ENCODE measurements around the gene PEPD. TPM values are rescaled to one million over a fixed set of nuclear protein-coding genes. Genes with fewer than 3 reads are reported as not detected.

PEPD gene
- total RNA-seq, 4 donors from 2014 or later: 79.8 to 122 (median 94.8) TPM

DNA sequence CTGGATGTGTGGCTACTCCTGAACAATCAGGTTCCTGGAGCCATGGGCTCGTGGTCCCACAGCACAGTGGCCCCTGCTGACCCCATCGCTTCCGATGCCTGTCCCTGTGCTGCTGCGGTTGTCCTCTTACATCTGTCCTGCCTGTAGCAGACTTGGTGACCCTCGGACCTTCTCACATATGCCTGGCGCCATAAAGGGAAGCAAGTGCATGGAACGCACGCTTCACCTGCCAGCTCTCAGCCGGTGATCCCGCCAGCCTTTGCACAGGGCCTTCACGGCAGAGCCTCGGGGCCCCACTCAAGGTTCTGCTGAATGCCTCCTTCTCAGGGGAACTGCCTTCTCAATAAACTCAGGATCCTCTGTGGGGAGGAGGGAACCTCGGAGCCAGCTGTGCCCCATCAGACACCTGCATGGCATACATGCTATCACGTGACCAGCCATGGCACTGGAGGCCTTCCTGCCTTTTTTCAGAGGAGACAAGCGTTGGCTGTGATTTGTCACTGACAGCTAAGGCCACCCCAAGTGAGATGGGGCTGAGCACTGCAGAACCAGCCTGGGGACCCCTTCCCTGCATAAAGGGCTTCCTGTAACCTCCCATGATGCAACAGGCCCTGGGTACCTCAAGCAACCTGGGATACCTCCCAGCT, 24.3 kb downstream of the PEPD start:
- Histone ChIP-seq H3K9me3 (no peaks in the 10 kb centered on the region), H3K4me1 (no peaks in the 10 kb centered on the region), H3K27ac (no peak overlapping the region), H3K4me3 (no peak overlapping the region), H3K27me3 (no peaks in the 10 kb centered on the region), H3K36me3 (peaks cover 0 to 94% (median 0%) of the 10 kb centered on the region in 3 donors)
- TF ChIP-seq POLR2A (IDR thresholded peaks at IDR 0.05): no peak
- no peak for TF ChIP-seq EP300 (IDR thresholded peaks at IDR 0.05)
- no peak for TF ChIP-seq CTCF (IDR thresholded peaks at IDR 0.05)
- DNase-seq (ENCODE audit: low spot score in 2 of 2): no peak
- 86 to 90% methylated on average over 15 of the region's 15 CpGs for WGBS, 2 donors

- Histone ChIP-seq H3K4me3 (no peak overlapping the region), H3K4me1 (no peaks in the 10 kb centered on the region), H3K27ac (no peak overlapping the region), H3K9me3 (no peaks in the 10 kb centered on the region), H3K27me3 (no peaks in the 10 kb centered on the region), H3K36me3 (peaks cover 0 to 85% (median 0%) of the 10 kb centered on the region in 3 donors)
- no peak for DNase-seq (ENCODE audit: low spot score in 2 of 2)
- 82% methylated on average over 26 to 28 of the region's 29 CpGs for WGBS, 2 donors
- TF ChIP-seq CTCF (IDR thresholded peaks at IDR 0.05) (no peak), EP300 (IDR thresholded peaks at IDR 0.05) (no peak), POLR2A (IDR thresholded peaks at IDR 0.05) (no peak)
These were observed 25.3 kb downstream of the PEPD start for GRCh38 chr19:33496038-33496895.

- 93 to 95% methylated on average over 14 of the region's 14 CpGs for whole genome bisulfite sequencing, 2 donors
- Histone ChIP-seq H3K27me3 (no peaks in the 10 kb centered on the region), H3K4me1 (no peaks in the 10 kb centered on the region), H3K36me3 (peaks cover 0 to 79% (median 0%) of the 10 kb centered on the region in 3 donors), H3K4me3 (no peak overlapping the region), H3K27ac (no peak overlapping the region), H3K9me3 (no peaks in the 10 kb centered on the region)
- TF ChIP-seq EP300 (IDR thresholded peaks at IDR 0.05) (no peak), CTCF (IDR thresholded peaks at IDR 0.05) (no peak), POLR2A (IDR thresholded peaks at IDR 0.05) (no peak)
- no peak for DNase-seq (ENCODE audit: low spot score in 2 of 2)
These were observed 28.0 kb downstream of the PEPD start for GRCh38 chr19:33493401-33494275.

DNA sequence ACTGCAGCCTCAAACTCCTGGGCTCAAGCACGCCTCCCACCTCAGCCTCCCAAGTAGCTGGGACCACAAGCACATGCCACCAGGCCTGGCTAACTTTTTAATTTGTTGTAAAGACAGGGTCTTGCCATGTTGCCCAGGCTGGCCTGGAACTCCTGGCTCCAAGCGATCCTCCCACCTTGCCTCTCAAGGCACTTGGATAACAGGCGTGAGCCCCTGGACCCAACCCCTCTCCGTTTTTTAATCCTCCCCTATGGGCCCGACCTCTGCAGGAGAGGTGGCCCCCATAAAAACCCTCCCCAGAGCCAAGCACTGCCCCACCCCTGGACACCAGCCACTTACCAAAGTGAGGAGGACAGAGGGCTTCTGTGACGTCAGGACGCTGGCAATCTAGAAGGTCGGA, 28.6 kb downstream of the PEPD start:
- no peaks in the 10 kb centered on the region for H3K27me3 ChIP-seq
- WGBS, 2 donors: 86 to 94% methylated on average over 8 of the region's 8 CpGs
- no peak for TF ChIP-seq POLR2A (IDR thresholded peaks at IDR 0.05)
- TF ChIP-seq CTCF (IDR thresholded peaks at IDR 0.05): no peak
- TF ChIP-seq EP300 (IDR thresholded peaks at IDR 0.05): no peak
- H3K9me3 ChIP-seq: no peaks in the 10 kb centered on the region
- DNase-seq (ENCODE audit: low spot score in 2 of 2): no peak
- no peak overlapping the region for H3K27ac ChIP-seq
- peaks cover 0 to 79% (median 0%) of the 10 kb centered on the region in 3 donors for H3K36me3 ChIP-seq
- H3K4me3 ChIP-seq: no peak overlapping the region
- H3K4me1 ChIP-seq: no peaks in the 10 kb centered on the region

Data from tibial nerve (tissue), 4 donors.